ENCODE results near the gene BABAM1.

Gene BABAM1

DNA sequence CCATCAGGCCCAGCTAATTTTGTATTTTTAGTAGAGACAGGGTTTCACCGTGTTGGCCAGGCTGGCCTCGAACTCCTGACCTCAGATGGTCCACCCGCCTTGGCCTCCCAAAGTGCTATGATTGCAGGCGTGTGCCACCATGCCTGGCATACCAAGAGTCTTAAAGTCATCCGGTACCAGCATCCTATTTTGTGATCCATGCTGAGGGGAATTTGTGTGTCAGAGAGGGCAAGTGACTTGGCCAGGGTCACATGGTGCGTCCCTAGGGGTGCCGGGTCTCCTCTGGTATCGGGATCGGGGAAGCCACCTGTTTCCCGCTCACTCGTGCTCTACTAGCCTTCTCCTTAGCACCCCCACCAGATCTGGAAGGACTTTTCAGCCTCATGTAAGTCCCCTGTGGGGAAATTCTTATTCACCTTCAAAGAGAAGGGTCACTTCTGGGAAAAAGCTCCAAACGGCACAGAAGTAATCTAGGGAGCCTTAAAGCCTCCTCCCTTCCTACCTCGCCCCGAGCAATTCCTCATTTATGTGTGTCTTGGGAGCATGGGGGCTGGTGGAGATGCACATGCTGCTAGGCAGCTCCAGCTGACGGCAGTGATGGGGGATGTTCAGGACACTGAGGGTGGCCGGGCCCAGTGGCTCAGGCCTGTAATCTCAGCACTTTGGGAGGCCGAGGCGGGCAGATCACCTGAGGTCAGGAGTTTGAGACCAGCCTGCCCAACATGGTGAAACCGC lies 8.4 kb downstream of the BABAM1 start:
- H3K9me3 ChIP-seq (ENCODE audit: control insufficient read depth, low read length): no peaks in the 10 kb centered on the region
- no peak overlapping the region for H3K27ac ChIP-seq (ENCODE audit: insufficient read depth, low read length, poor library complexity, severe bottlenecking)
- H3K27me3 ChIP-seq (replicated peaks; ENCODE audit: control insufficient read depth, insufficient read depth, low read length, poor library complexity, severe bottlenecking): no peaks in the 10 kb centered on the region
- peaks cover 58% of the 10 kb centered on the region for H3K36me3 ChIP-seq (ENCODE audit: control insufficient read depth, insufficient read depth, low read length)
- H3K4me3 ChIP-seq (ENCODE audit: insufficient read depth, low read depth, low read length, poor library complexity, severe bottlenecking): no peak overlapping the region
- H3K4me1 ChIP-seq (ENCODE audit: control insufficient read depth, insufficient read depth, low read length, poor library complexity, severe bottlenecking): no peaks in the 10 kb centered on the region
- DNase-seq: no peak

DNA sequence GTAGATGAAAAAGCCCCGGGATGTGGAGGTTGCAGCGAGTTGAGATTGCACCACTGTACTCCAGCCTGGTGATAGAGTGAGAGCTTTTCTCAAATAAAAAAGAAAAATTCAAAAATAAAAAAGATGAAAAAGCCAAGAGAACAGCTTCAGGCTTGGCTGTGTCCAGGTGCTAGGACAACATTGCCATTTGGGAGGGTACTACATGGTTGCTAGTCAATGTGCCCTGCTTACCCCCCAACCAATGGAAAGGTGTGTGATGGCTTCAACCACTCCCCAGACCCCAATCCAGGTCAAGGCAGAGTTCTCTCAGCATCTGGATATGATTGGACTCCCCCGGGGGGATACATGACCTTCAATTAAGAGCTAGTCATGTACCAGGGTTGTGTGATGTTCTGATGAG lies 12.2 kb downstream of the BABAM1 start:
- Histone ChIP-seq H3K27me3 (replicated peaks; ENCODE audit: control insufficient read depth, insufficient read depth, low read length, poor library complexity, severe bottlenecking) (peaks cover 4% of the 10 kb centered on the region), H3K36me3 (ENCODE audit: control insufficient read depth, insufficient read depth, low read length) (peaks cover 31% of the 10 kb centered on the region), H3K4me1 (ENCODE audit: control insufficient read depth, insufficient read depth, low read length, poor library complexity, severe bottlenecking) (peaks cover 17% of the 10 kb centered on the region), H3K9me3 (ENCODE audit: control insufficient read depth, low read length) (no peaks in the 10 kb centered on the region), H3K4me3 (ENCODE audit: insufficient read depth, low read depth, low read length, poor library complexity, severe bottlenecking) (no peak overlapping the region), H3K27ac (ENCODE audit: insufficient read depth, low read length, poor library complexity, severe bottlenecking) (no peak overlapping the region)
- DNase-seq: no peak

DNA sequence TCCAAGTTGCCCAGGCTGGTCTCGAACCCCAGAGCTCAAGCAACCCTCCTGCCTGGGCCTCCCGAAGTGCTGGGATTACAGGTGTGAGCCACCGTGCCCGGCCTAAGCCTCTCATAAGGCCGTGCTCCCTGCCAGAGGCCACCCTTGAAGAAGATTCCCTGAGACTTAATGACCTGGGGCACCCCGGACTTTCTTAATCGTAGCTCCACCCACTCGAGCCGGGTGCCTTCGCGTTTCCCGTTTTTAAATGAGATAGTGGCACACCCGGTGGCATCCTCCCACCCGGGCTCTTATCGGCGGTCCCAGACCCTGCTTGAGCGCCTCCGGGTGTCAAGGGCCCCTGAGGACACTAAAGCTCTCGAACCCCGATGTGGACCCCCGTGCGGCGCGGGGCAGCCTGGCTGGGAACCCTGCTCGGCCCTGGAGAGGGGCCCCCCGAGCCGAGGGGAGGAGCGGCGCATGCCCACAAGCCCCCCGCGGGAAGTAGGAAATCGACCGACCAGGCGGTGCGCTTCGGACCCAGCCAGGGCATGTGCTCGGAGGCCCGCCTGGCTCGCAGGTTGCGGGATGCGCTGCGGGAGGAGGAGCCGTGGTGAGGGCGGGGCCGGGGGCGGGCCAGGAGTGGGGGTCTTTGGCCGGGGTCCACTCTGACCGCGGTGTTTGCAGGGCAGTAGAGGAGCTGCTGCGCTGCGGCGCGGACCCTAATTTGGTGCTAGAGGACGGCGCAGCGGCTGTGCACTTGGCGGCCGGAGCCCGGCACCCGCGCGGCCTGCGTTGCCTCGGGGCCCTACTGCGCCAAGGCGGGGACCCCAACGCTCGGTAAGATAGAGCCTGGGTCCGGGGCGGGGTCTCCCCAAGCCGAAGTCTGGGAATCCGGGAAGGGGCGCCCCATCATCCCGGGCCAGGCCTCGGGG lies 14.4 kb downstream of the BABAM1 start, which contains the start of gene ANKLE1:
TSS of gene ANKLE1 (plus strand) at position 511 of the 914 bp plus-strand sequence. CDS start at position 531, 20 bp downstream.
- H3K27me3 ChIP-seq (replicated peaks; ENCODE audit: control insufficient read depth, insufficient read depth, low read length, poor library complexity, severe bottlenecking): peaks cover 4% of the 10 kb centered on the region
- peaks cover 17% of the 10 kb centered on the region for H3K4me1 ChIP-seq (ENCODE audit: control insufficient read depth, insufficient read depth, low read length, poor library complexity, severe bottlenecking)
- peak within 1 kb of the TSS; percentile 45 for H3K4me3 ChIP-seq (ENCODE audit: insufficient read depth, low read depth, low read length, poor library complexity, severe bottlenecking)
- DNase-seq: no peak
- H3K36me3 ChIP-seq (ENCODE audit: control insufficient read depth, insufficient read depth, low read length): peaks cover 11% of the 10 kb centered on the region
- H3K27ac ChIP-seq (ENCODE audit: insufficient read depth, low read length, poor library complexity, severe bottlenecking): no peak within 1 kb of the TSS
- no peaks in the 10 kb centered on the region for H3K9me3 ChIP-seq (ENCODE audit: control insufficient read depth, low read length)

DNA sequence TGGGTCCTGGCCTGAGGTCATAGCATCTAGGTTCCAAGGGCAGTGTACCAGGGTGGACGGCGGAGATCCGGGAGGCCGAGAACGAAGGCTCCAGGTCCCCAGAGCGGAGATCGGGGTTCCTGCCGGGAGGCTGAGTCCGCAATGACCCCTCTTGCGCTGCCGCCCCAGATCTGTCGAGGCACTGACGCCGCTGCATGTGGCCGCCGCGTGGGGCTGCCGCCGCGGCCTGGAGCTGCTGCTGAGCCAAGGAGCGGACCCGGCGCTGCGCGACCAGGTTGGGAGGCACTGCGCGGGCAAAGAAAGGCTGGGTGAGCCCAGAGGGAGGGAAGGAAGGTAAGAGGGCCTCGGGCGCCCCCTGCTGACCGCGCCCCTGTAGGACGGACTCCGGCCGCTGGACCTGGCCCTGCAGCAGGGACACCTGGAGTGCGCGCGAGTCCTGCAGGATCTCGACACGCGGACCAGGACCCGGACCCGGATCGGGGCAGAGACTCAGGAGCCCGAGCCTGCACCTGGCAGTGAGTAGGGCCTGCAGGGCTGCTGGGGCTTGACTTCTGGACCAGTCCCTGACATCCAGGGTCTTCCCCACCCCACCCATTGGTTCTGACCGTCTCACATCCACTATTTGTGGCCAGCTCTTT lies 15.4 kb downstream of the BABAM1 start:
- peaks cover 17% of the 10 kb centered on the region for H3K4me1 ChIP-seq (ENCODE audit: control insufficient read depth, insufficient read depth, low read length, poor library complexity, severe bottlenecking)
- no peak overlapping the region for H3K27ac ChIP-seq (ENCODE audit: insufficient read depth, low read length, poor library complexity, severe bottlenecking)
- DNase-seq: peak; percentile 52 to 68 (median 61)
- H3K9me3 ChIP-seq (ENCODE audit: control insufficient read depth, low read length): no peaks in the 10 kb centered on the region
- peak overlapping the region; percentile 45 for H3K4me3 ChIP-seq (ENCODE audit: insufficient read depth, low read depth, low read length, poor library complexity, severe bottlenecking)
- H3K36me3 ChIP-seq (ENCODE audit: control insufficient read depth, insufficient read depth, low read length): peaks cover 1% of the 10 kb centered on the region
- peaks cover 4% of the 10 kb centered on the region for H3K27me3 ChIP-seq (replicated peaks; ENCODE audit: control insufficient read depth, insufficient read depth, low read length, poor library complexity, severe bottlenecking)

DNA sequence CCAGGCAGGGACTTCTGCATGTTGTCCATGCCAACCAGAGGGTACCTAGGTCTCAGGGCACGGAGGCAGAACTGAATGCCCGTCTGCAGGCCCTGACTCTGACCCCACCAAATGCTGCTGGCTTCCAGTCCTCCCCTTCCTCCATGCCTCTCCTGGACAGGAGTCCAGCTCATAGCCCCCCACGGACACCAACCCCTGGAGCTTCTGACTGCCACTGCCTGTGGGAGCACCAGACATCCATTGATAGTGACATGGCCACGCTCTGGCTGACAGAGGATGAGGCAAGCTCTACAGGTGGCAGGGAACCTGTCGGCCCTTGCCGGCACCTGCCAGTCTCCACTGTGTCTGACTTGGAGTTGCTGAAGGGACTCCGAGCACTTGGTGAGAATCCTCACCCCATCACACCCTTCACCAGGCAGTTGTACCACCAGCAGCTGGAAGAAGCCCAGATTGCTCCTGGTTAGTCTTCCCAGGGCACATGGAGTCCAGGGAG lies 16.3 kb downstream of the BABAM1 start:
- H3K27me3 ChIP-seq (replicated peaks; ENCODE audit: control insufficient read depth, insufficient read depth, low read length, poor library complexity, severe bottlenecking): peaks cover 4% of the 10 kb centered on the region
- no peaks in the 10 kb centered on the region for H3K36me3 ChIP-seq (ENCODE audit: control insufficient read depth, insufficient read depth, low read length)
- DNase-seq: no peak
- H3K4me3 ChIP-seq (ENCODE audit: insufficient read depth, low read depth, low read length, poor library complexity, severe bottlenecking): no peak overlapping the region
- H3K27ac ChIP-seq (ENCODE audit: insufficient read depth, low read length, poor library complexity, severe bottlenecking): no peak overlapping the region
- peaks cover 17% of the 10 kb centered on the region for H3K4me1 ChIP-seq (ENCODE audit: control insufficient read depth, insufficient read depth, low read length, poor library complexity, severe bottlenecking)
- H3K9me3 ChIP-seq (ENCODE audit: control insufficient read depth, low read length): no peaks in the 10 kb centered on the region

DNA sequence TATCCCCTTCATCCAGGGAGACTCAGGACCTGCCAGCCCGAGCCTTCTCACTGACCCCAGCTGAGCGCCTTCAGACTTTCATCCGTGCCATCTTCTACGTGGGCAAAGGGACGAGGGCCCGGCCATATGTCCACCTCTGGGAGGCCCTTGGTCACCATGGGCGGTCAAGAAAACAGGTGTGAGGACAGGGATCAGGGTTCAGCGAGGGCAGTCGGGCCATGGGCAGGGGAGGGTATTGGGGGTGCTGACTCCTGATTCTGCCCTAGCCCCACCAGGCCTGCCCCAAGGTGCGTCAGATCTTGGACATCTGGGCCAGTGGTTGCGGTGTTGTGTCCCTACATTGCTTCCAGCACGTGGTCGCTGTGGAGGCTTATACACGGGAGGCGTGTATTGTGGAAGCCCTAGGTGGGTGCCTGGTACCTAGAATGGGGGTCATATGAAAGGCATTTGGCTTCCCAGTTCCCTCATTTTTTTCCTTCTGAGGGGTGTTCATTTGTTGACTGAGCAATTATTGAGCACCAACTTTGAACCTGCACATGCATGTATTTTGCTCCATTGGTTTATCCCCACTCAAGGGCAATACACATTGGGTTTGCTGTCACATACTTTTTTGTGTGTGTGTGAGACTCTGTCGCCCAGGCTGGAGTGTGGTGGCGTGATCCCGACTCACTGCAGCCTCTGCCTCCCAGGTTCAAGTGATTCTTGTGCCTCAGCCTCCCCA lies 18.3 kb downstream of the BABAM1 start:
- Histone ChIP-seq H3K9me3 (ENCODE audit: control insufficient read depth, low read length) (no peaks in the 10 kb centered on the region), H3K4me3 (ENCODE audit: insufficient read depth, low read depth, low read length, poor library complexity, severe bottlenecking) (no peak overlapping the region), H3K4me1 (ENCODE audit: control insufficient read depth, insufficient read depth, low read length, poor library complexity, severe bottlenecking) (peaks cover 17% of the 10 kb centered on the region), H3K27me3 (replicated peaks; ENCODE audit: control insufficient read depth, insufficient read depth, low read length, poor library complexity, severe bottlenecking) (peaks cover 4% of the 10 kb centered on the region), H3K36me3 (ENCODE audit: control insufficient read depth, insufficient read depth, low read length) (no peaks in the 10 kb centered on the region), H3K27ac (ENCODE audit: insufficient read depth, low read length, poor library complexity, severe bottlenecking) (no peak overlapping the region)
- no peak for DNase-seq

DNA sequence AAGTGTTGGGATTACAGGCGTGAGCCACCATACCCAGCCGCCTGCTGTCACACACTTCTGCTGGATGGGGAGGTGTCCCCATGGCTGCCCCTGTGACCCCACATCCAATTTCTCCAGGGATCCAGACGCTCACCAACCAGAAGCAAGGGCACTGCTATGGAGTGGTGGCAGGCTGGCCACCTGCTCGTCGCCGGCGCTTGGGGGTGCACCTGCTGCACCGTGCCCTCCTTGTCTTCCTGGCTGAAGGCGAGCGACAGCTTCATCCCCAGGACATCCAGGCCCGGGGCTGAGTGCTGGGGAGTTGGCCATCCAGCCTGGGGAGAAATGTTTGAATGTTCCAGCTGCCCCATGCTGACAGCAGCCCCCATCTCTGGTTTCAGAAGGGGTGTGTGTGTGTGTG lies 19.0 kb downstream of the BABAM1 start:
- Histone ChIP-seq H3K4me1 (ENCODE audit: control insufficient read depth, insufficient read depth, low read length, poor library complexity, severe bottlenecking) (peaks cover 16% of the 10 kb centered on the region), H3K27ac (ENCODE audit: insufficient read depth, low read length, poor library complexity, severe bottlenecking) (no peak overlapping the region), H3K27me3 (replicated peaks; ENCODE audit: control insufficient read depth, insufficient read depth, low read length, poor library complexity, severe bottlenecking) (peaks cover 4% of the 10 kb centered on the region), H3K4me3 (ENCODE audit: insufficient read depth, low read depth, low read length, poor library complexity, severe bottlenecking) (no peak overlapping the region), H3K36me3 (ENCODE audit: control insufficient read depth, insufficient read depth, low read length) (no peaks in the 10 kb centered on the region), H3K9me3 (ENCODE audit: control insufficient read depth, low read length) (no peaks in the 10 kb centered on the region)
- DNase-seq: no peak

DNA sequence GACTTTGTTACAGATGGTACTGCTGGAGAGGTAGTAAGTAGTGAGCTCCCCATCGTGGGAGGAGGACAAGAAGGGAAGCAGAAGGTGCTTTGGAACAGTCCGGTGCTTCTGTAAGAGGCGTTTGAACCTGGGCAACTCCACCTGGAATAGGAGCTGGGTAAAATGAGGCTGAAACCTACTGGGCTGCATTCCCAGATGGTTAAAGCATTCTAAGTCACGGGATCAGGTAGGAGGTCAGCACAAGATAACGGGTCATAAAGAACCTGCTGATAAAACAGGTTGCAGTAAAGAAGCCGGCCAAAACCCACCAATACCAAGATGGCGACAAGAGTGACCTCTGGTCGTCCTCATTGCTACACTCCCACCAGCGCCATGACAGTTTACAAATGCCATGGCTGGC lies 19.5 kb downstream of the BABAM1 start:
- Histone ChIP-seq H3K9me3 (ENCODE audit: control insufficient read depth, low read length) (no peaks in the 10 kb centered on the region), H3K4me1 (ENCODE audit: control insufficient read depth, insufficient read depth, low read length, poor library complexity, severe bottlenecking) (peaks cover 11% of the 10 kb centered on the region)

DNA sequence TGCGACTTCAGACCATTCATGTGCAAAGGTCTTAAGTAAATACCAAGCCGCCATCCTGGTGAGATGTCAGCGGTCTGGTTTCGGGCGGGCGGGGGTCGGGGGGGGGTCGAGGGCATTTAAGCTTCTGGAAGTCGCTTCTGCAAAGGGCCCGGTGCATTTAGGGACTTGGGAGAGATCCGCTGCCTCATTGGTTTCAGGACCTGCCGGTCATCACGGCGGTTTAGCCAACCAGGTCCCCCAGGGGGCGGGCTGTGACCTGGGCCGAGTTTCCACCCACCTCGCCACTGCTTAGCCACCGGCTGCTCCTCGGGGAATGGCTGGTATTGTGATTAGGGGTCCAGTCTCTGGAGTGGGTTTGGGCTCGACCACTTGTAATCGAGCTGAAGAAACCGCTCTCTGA lies 22.2 kb downstream of the BABAM1 start:
- peaks cover 6% of the 10 kb centered on the region for H3K4me1 ChIP-seq (ENCODE audit: control insufficient read depth, insufficient read depth, low read length, poor library complexity, severe bottlenecking)
- no peak overlapping the region for H3K4me3 ChIP-seq (ENCODE audit: insufficient read depth, low read depth, low read length, poor library complexity, severe bottlenecking)
- no peak overlapping the region for H3K27ac ChIP-seq (ENCODE audit: insufficient read depth, low read length, poor library complexity, severe bottlenecking)
- no peaks in the 10 kb centered on the region for H3K36me3 ChIP-seq (ENCODE audit: control insufficient read depth, insufficient read depth, low read length)
- H3K9me3 ChIP-seq (ENCODE audit: control insufficient read depth, low read length): no peaks in the 10 kb centered on the region
- no peaks in the 10 kb centered on the region for H3K27me3 ChIP-seq (replicated peaks; ENCODE audit: control insufficient read depth, insufficient read depth, low read length, poor library complexity, severe bottlenecking)
- DNase-seq: no peak

More for the DNA sequence above, 19.5 kb downstream of the BABAM1 start:
- no peak overlapping the region for H3K27ac ChIP-seq (ENCODE audit: insufficient read depth, low read length, poor library complexity, severe bottlenecking)
- H3K4me3 ChIP-seq (ENCODE audit: insufficient read depth, low read depth, low read length, poor library complexity, severe bottlenecking): no peak overlapping the region
- no peaks in the 10 kb centered on the region for H3K36me3 ChIP-seq (ENCODE audit: control insufficient read depth, insufficient read depth, low read length)
- peaks cover 4% of the 10 kb centered on the region for H3K27me3 ChIP-seq (replicated peaks; ENCODE audit: control insufficient read depth, insufficient read depth, low read length, poor library complexity, severe bottlenecking)
- no peak for DNase-seq
